Endothelial cell of coronary artery (primary cell): ENCODE results near the gene SPATA17. TPM values are rescaled to one million over a fixed set of nuclear protein-coding genes. Genes with fewer than 3 reads are reported as not detected.

Experiments
- total RNA-seq: library from RNA; depleted of rRNA; stranded (reverse); fragments of >200 nt; gene quantifications from 2 replicates; pipeline ENCODE4 v1.2.3, GENCODE V29; 2014

SPATA17 gene, protein sequence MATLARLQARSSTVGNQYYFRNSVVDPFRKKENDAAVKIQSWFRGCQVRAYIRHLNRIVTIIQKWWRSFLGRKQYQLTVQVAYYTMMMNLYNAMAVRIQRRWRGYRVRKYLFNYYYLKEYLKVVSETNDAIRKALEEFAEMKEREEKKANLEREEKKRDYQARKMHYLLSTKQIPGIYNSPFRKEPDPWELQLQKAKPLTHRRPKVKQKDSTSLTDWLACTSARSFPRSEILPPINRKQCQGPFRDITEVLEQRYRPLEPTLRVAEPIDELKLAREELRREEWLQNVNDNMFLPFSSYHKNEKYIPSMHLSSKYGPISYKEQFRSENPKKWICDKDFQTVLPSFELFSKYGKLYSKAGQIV
- total RNA-seq, result under 0.01 and 0.09 TPM in 2 replicates

DNA sequence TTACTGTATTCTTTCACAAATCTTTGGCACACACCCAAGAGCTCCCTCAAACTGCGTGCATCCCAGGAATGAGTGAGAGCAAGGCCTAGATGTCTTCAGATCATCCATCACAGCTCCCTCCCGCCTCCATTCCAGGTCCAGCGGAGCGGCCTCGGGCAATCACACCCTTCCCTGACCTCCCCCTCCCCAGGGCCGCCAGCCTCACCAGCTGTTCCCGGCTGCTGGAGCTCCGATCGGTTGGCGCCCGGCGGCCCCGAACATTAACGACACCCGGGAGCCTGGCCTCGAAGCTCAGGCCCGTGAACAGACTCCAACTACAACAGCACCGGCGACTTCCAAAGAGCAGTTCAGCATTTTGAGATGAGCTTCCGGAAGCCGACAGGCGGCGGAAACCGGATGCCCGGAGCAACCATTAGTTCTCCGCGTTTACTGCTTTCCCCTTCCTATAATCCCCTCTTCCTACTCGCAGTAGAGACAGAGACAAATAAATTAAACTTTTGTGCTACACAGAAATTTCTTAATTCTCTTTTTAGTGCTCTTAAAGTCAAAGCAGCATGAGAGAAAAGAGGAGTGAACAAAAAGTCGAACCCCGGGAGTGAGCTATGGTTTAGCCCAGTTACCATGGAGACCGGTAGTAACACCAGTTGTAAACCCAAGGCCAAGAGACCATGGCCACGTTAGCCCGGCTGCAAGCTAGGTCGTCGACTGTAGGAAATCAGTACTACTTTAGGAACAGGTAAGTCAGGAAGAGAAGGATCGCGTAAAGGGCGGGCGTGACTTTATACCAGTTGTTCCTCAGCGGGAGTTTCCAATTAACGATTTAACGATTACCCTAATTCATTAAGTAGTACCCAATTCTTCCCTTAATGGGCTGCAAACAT, at the start of gene SPATA17, which contains the start of gene GPATCH2:
SPATA17 (plus strand) TSS at position 634 of the 881 bp plus-strand sequence; CDS start at position 669, 35 bp downstream.
GPATCH2 (minus strand) TSS at position 380 of the 881 bp plus-strand sequence; CDS start at position 261, 119 bp downstream.

Other genes starting within 250 kb of the SPATA17 start
- 15.0 and 18.6 TPM in 2 replicates for gene GPATCH2, start 254 bp upstream of the SPATA17 start, total RNA-seq